ENCODE measurements around the gene ISM2.

ISM2 gene

DNA sequence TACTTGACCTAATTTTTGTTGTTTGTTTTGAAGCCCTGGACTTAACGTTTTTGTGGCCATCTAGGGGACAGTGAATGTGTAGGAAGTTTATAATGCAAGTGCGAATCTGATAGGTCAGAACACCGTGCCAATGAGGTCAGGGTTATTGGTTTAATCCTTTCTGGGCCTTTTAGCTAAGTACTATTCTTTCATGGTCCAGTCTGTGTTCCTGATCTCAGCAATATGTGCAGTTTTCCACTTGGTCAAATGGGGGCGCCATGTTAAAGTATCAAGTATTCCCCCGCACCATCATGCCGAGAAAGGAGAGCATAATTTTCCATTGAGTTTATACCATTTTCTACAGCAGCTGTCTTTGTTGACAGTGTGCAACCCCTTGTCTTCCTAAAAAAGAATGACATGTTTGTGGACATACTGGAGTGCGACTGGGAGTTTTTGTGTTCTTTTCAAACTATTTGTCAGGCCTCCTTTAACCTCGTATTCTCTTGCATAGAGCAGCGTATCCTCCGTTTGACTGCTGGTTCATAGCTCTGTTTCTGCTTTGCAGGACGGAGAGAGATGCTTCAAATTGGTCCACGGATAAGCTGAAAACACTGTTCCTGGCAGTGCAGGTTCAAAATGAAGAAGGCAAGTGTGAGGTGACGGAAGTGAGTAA, 39.4 kb downstream of the ISM2 start:
- peak; percentile 51 for DNase-seq

DNA sequence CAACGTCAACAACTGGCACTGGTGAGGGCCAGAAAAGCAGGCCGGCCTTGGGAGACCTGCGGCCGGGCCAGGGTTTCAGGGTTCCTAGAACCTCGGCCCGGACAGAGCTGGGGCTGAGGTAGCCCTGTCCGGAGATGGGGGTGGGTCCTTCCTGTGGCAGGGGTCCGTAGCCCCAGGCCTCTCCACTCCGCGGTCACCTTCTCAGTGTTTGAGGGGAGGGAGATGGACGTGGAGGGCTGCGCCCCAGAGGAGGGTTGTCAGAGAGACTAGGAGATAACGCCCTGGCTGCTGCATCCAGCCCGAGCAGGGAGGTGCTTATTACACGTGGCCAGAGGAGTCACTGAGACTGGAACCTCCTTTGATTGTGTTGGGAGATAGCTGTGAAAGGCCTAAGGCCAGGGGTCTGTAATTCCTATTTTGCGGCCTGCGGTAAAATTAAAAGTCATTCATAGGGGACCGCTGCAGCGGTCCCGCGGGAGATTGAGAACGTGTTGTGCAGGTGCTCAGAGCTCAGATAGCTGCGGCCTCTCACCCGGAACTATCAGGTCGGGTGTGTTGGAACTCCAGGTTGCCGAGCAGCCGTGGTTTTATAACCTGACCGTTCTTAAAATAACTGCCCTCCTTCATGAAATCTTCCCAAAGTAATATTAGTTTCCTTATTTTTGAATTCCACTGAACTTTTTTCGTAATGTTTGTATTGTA, 40.2 kb downstream of the ISM2 start:
- peak; percentile 38 for DNase-seq

DNA sequence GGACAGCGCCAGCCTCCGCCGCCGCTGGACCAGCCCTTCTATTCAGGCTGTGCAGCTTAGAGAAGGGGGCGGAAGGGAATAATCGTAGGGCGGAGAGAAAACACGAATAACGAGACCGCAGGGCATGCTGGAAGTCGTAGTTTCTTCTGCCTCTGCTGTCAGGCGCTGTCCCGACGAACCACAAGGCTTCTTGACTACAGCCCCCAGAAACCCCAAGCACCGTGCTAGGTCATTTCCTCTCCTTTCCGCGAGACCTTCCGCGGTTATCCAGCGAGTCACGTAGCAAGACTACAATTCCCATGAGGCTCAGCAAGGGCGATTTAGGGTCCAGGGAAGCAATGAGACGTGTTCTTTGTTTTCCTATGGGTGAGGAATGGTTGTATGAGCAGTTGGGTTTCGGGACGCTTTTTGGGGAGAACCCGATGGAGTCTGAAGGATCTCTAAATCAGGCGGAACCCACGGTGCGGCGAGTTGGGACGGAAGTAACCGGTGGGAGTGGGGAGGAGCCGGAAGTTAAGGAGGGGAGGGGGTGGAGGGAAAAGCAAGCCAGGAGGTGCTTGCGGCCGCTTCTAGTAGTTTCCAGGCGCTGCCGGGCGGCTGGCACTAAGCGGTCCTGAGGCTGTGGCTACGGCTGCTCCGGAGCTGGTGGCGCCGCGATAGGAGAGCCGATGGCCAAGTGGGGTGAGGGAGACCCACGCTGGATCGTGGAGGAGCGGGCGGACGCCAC, 40.9 kb downstream of the ISM2 start, which contains the start of the genes AHSA1 and VIPAS39:
Gene AHSA1, plus strand, starts transcription at position 572 of the 727 bp plus-strand sequence. Its CDS starts 97 bp downstream, at position 669.
Gene VIPAS39, minus strand, starts transcription at position 80 of the 727 bp plus-strand sequence. CDS start 3,499 bp downstream, outside the sequence.
- DNase-seq, result peak; percentile 97

DNA sequence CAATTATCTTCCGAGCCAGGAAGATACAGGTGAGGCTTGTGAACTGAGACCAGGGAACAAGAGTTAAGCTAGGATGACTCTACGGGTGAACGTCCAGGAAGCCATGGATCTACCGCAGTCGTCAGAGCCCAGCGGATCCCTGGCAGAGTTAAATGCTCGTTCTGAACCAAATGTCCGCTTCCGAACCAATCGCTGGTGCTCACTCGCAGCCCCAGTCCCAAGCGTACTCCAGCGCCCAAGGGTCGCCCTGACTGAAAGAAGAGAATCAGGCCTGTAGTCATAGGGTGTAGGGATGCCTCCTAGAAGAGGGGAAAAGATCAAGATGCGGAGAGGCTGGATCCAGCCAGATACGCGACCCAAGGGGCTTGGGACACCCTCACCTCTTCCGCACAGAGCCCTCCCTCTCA, 41.5 kb downstream of the ISM2 start:
- no peak for DNase-seq

DNA sequence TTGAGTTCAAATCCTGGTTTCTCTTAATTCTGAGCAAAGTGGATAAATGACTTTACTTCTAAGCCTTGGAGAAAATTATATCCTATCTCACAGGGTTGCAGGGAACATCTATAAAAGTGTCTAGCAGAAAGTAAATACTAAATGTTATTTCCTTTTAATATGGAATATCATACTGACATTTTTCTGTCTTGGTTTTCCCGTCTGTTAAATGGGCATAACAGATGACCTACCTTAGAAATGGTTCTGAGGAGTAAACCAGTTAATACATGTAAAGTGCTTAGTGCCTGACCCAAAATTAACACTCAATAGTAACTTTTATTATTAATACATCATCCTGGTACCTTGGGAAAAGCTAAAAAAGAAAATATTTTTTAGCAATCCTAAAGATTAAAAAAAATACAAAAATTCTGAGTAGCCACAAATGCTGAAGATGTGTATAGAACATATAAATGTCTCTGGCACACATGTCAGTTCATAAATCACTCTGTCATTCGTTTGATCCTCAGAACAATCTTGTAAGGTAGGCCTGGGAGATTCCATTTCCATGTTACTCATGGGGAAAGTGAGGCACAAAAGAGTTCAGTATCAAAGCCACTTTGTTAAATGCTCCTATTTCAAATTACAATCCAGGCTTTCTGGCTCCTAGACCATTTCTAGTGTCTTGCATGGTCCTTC, 42.5 kb downstream of the ISM2 start:
- DNase-seq, result no peak

DNA sequence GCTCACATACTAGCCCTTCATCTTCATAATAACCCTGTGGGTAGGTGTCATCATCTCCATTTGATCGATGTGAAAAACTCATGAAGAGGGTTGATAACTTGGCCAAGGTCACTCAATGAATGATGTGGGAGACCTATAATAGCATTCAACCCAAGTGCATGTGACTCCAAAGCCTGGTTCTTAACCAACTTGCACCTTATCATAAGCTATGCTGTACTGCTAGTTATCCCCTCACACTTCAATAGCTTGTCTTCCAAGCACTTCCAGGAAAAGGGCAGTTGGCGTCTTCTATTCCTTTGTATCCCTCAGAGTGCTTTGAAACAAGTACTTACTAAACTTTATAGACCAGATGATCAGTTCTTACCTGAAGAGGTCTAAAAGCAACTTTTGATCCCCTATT, 56.4 kb downstream of the ISM2 start:
- no peak for DNase-seq

DNA sequence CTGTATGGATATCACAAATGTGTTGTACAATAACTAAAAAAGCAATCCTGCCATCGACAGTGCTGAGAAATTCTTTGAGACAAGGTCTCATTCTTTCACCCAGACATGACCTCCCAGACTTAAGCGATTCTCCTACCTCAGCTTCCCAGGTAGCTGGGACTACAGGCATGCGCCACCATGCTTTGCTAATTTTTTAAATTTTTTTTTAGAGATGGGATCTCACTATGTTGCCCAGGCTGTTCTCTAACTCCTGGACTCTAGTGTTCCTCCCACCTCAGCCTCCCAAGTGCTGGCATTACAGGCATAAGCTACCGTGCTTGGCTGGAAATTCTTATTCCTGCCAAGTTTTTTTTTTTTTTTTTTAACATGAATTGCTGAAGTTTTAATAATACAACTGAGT, 58.8 kb downstream of the ISM2 start:
- DNase-seq, result no peak

DNA sequence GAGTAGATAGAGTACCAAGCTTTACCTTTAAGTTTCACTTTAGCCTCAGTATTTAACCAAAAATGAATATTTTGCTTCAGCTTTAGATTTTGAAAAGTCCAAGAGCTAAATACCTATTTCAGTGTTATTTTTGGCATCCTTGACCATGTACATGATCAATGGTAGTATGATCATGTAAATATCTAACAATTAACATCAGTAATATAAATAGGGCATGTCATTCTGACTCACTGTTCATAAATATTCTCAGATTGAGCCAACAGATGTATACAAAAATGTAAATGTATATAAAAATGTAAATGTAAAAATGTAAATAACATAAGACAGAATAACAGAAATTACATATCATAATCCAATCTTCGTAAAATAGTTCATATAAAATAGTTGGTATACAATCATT, 60.0 kb downstream of the ISM2 start:
- no peak for DNase-seq

DNA sequence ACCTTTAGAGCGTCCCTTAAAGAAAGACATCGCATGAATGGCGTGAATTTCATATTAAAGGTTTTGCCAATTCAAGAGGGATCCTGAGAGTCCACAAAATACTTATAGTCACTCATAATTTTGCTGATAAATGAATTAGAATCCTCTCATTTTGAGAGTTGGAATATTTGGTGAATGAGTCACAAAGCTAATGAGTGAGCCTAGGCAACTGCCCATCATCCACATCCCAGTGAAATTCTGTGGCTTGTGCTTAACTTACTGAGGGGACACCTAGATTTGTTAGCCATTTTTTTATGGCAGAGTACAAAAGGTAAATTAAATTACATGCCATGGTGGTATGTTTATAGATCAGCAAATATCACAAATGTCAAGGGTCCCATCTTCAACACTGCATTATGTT, 62.6 kb downstream of the ISM2 start:
- DNase-seq, result no peak

DNA sequence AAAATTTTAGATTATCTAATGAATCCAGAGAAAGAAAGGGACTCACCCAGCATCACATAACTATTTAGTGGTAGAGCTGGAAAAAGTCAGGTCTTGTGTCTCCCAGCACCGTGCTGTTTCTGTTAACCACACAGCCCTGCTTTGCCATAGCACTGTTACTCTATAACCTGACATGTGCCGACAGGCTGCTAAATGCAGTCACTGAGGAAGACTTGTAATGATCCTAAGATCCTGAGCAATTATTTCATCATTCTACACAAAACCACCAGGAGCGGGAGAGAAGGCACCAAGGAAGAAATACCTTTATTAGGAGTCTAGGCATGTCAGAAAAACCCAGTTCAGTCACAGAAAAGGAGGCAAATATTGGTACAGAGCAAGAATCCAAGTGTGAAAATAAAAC, 72.2 kb downstream of the ISM2 start:
- DNase-seq, result no peak

DNA sequence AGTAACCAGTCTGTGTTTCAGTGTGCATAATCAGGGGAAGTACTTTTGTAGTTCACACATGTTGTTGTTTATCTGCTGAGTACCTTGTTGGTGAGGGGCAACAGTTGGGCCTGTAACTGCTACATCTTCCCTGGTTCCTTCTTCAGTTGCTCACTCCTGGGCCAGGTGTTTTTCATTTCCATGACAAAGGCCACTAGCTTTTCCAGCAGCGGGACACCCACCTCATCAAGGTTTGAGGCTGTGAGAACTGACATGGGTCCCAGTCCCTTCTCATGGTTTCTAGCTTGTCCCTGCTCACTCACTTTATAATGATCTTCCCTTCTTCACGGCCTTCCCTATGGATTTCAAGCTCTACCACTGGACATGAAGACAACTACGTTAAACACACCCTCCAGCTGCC, 73.8 kb downstream of the ISM2 start:
- DNase-seq, result no peak

All from NCI-H146 (cell line).